Thoracic aorta (tissue), 2 donors: ENCODE measurements around the gene TWSG1. TPM values are rescaled to one million over a fixed set of nuclear protein-coding genes. Genes with fewer than 3 reads are reported as not detected.

ENCODE experiments used
- ATAC-seq: fragments of 150-250 bp; one replicate; pipeline ENCODE4 v1.8.0; 2017; ENCODE audit warnings: low read depth; ENCODE audit not compliant: insufficient number of reproducible peaks, low FRiP score
- DNase-seq: peaks from one replicate; pipeline ENCODE4 v3.0.0-alpha.2; 2020; ENCODE audit warnings: low spot score
- H3K27ac ChIP-seq, 2 donors: fragments of 200-600 bp; sonication (generic); 1 replicate in 1 of 2; 2 replicates in 1 of 2; pipeline ENCODE4 v1.5.1; 2016; ENCODE audit warnings: mild to moderate bottlenecking in 2 of 2, moderate library complexity in 2 of 2
- H3K27me3 ChIP-seq: fragments of 200-600 bp; sonication (generic); replicated peaks from 2 replicates; pipeline ENCODE4 v1.6.0; 2016; ENCODE audit warnings: mild to moderate bottlenecking; ENCODE audit not compliant: insufficient read depth
- H3K36me3 ChIP-seq: fragments of 200-600 bp; sonication (generic); one replicate; pipeline ENCODE4 v1.5.1; 2016
- H3K4me1 ChIP-seq, 2 donors: fragments of 200-600 bp; sonication (generic); 1 replicate in 1 of 2; 2 replicates in 1 of 2; pipeline versions ENCODE4 v1.5.1 to v1.6.0; 2016; ENCODE audit warnings: low read depth in 2 of 2, mild to moderate bottlenecking in 1 of 2; ENCODE audit not compliant: control insufficient read depth in 1 of 2
- H3K4me3 ChIP-seq: fragments of 200-600 bp; sonication (generic); 2 replicates; pipeline ENCODE4 v1.5.1; 2016; ENCODE audit warnings: mild to moderate bottlenecking
- H3K9me3 ChIP-seq: fragments of 200-600 bp; sonication (generic); 2 replicates; pipeline ENCODE4 v1.5.1; 2016
- CTCF ChIP-seq: fragments of 200-600 bp; sonication (generic); IDR thresholded peaks from one replicate; pipeline ENCODE4 v1.5.1; 2019; ENCODE audit warnings: antibody characterized with exemption
- total RNA-seq, 2 donors: library from RNA; depleted of rRNA; stranded (reverse); fragments of >200 nt; gene quantifications; one replicate each; pipeline versions ENCODE4 v1.1.0 to v1.2.3, GENCODE V29; 2016

TWSG1 gene
- total RNA-seq, 2 donors from 2014 or later: 107 to 130 TPM

GRCh38 chr18:9380621-9381395 is 46.2 kb downstream of the TWSG1 start:
- no peaks in the 10 kb centered on the region for H3K36me3 ChIP-seq

GRCh38 chr18:9386879-9387278 is 52.3 kb downstream of the TWSG1 start:
- DNase-seq: no peak
- no peak for TF ChIP-seq CTCF
- Histone ChIP-seq H3K4me3 (no peak overlapping the region), H3K9me3 (peaks cover 8% of the 10 kb centered on the region), H3K36me3 (peaks cover 13% of the 10 kb centered on the region), H3K27ac (no peak overlapping the region), H3K27me3 (no peaks in the 10 kb centered on the region), H3K4me1 (no peaks in the 10 kb centered on the region)
- ATAC-seq: no peak

More at GRCh38 chr18:9380621-9381395, 46.2 kb downstream of the TWSG1 start:
- DNase-seq: no peak
- Histone ChIP-seq H3K27ac (no peak overlapping the region), H3K4me1 (no peaks in the 10 kb centered on the region), H3K9me3 (no peaks in the 10 kb centered on the region), H3K4me3 (no peak overlapping the region), H3K27me3 (no peaks in the 10 kb centered on the region)
- TF ChIP-seq CTCF: no peak
- no peak for ATAC-seq

- peaks cover 13% of the 10 kb centered on the region for H3K36me3 ChIP-seq
- no peak overlapping the region for H3K4me3 ChIP-seq
- no peak overlapping the region for H3K27ac ChIP-seq
- ATAC-seq (no peak), DNase-seq (no peak)
- no peak for TF ChIP-seq CTCF
- H3K9me3 ChIP-seq: peaks cover 8% of the 10 kb centered on the region
- H3K27me3 ChIP-seq: no peaks in the 10 kb centered on the region
- no peaks in the 10 kb centered on the region for H3K4me1 ChIP-seq
Measured at GRCh38 chr18:9387891-9388290, 53.3 kb downstream of the TWSG1 start.

- DNase-seq (no peak), ATAC-seq (no peak)
- H3K4me3 ChIP-seq: no peak overlapping the region
- no peaks in the 10 kb centered on the region for H3K27me3 ChIP-seq
- H3K4me1 ChIP-seq: no peaks in the 10 kb centered on the region
- peaks cover 13% of the 10 kb centered on the region for H3K36me3 ChIP-seq
- no peak for TF ChIP-seq CTCF
- H3K27ac ChIP-seq: no peak overlapping the region
- peaks cover 8% of the 10 kb centered on the region for H3K9me3 ChIP-seq
Measured at GRCh38 chr18:9389706-9390105, 55.1 kb downstream of the TWSG1 start.

GRCh38 chr18:9392726-9393125 is 58.2 kb downstream of the TWSG1 start:
- Histone ChIP-seq H3K4me3 (no peak overlapping the region), H3K9me3 (peaks cover 8% of the 10 kb centered on the region), H3K4me1 (no peaks in the 10 kb centered on the region), H3K27ac (no peak overlapping the region), H3K36me3 (peaks cover 24% of the 10 kb centered on the region), H3K27me3 (no peaks in the 10 kb centered on the region)
- ATAC-seq: no peak
- no peak for DNase-seq
- TF ChIP-seq CTCF: no peak
